ENCODE measurements around the gene CTNNBL1. TPM values are rescaled to one million over a fixed set of nuclear protein-coding genes. Genes with fewer than 3 reads are reported as not detected.
A peak's percentile ranks its signal among the peaks of the same experiment; 100 is the strongest.

CTNNBL1 gene
- total and polyA plus RNA-seq, 2 donors, result 46.5 to 61.9 TPM

DNA sequence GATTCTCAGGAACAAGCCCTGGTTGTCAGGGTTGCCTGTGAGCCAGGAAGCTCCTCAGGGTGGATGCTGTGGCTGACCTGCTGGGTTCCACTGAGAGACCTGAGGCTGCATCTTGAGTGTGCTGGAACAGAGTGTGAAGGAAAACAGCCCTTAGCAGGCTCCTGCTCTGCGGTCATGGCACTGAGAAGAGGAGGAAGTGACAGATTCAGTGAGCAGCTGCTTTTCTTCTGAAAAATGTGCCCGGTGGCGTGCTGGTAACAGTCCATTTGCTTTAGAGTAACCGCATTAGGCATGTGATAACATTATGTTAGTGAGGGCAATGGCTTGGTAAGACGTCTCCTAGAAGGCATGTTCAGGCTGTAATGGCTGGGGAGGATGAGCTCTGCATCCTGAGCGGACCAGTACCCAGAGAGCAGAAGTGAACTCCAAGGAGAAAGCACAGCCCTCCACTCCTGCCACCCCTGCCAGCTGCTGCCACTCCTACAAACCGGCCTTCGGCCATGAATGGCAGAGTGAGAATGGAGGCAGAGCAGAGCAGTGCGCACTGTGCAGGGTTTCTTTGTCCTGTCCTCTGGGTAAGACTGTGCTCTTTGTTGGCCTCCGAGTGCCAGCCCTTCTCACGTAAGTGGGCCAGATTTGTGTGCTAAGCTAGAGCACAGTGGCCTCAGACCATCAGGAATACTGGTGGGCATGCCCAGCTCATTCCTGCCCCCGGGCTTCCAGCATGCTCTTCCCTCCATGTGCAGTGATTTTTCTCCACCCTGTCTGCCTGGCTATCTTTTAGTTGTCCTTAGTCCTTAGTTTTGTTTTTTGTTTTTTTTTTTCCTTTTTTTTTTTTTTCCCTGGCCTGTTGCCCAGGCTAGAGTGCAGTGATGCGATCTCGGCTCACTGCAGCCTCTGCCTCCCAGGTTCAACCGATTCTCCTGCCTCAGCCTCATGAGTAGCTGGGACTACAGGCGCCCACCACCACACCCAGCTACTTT is 111.0 kb downstream of the CTNNBL1 start:
- WGBS, result 61% methylated on average over 16 of the region's 16 CpGs
- Histone ChIP-seq H3K9me3 (ENCODE audit: control insufficient read depth in 2 of 2, insufficient read depth in 1 of 2, low read length in 1 of 2) (no peaks in the 10 kb centered on the region), H3K36me3 (ENCODE audit: control insufficient read depth in 2 of 2, insufficient read depth in 2 of 2, low read length in 1 of 2) (peaks cover 20 to 30% of the 10 kb centered on the region in 2 donors), H3K4me3 (ENCODE audit: low read length in 2 of 2) (no peak overlapping the region), H3K27me3 (ENCODE audit: control insufficient read depth in 2 of 2, insufficient read depth in 1 of 2, low read length in 1 of 2) (no peaks in the 10 kb centered on the region), H3K4me1 (ENCODE audit: control insufficient read depth in 2 of 2, insufficient read depth in 2 of 2, low read length in 2 of 2) (no peaks in the 10 kb centered on the region), H3K27ac (ENCODE audit: low read depth in 1 of 2, low read length in 1 of 2) (peak overlapping the region in 1 of 2 donors; percentile 19)
- peak in 5 of 9 donors; percentile 6 to 43 (median 13) for DNase-seq (ENCODE audit: low read depth in 6 of 9, low spot score in 9 of 9)

- Histone ChIP-seq H3K36me3 (ENCODE audit: control insufficient read depth in 2 of 2, insufficient read depth in 2 of 2, low read length in 1 of 2) (peaks cover 20 to 34% of the 10 kb centered on the region in 2 donors), H3K27ac (ENCODE audit: low read depth in 1 of 2, low read length in 1 of 2) (no peak overlapping the region), H3K27me3 (ENCODE audit: control insufficient read depth in 2 of 2, insufficient read depth in 1 of 2, low read length in 1 of 2) (no peaks in the 10 kb centered on the region), H3K4me1 (ENCODE audit: control insufficient read depth in 2 of 2, insufficient read depth in 2 of 2, low read length in 2 of 2) (no peaks in the 10 kb centered on the region), H3K9me3 (ENCODE audit: control insufficient read depth in 2 of 2, insufficient read depth in 1 of 2, low read length in 1 of 2) (no peaks in the 10 kb centered on the region), H3K4me3 (ENCODE audit: low read length in 2 of 2) (no peak overlapping the region)
- 97% methylated on average over 5 of the region's 5 CpGs for WGBS
- DNase-seq (ENCODE audit: low read depth in 6 of 9, low spot score in 9 of 9), result no peak
Measured at GRCh38 chr20:37807471-37808232, 113.8 kb downstream of the CTNNBL1 start.

- no peak for DNase-seq (ENCODE audit: low read depth in 6 of 9, low spot score in 9 of 9)
- H3K36me3 ChIP-seq (ENCODE audit: control insufficient read depth in 2 of 2, insufficient read depth in 2 of 2, low read length in 1 of 2), result peaks cover 14 to 29% of the 10 kb centered on the region in 2 donors
- H3K4me1 ChIP-seq (ENCODE audit: control insufficient read depth in 2 of 2, insufficient read depth in 2 of 2, low read length in 2 of 2), result no peaks in the 10 kb centered on the region
- no peak overlapping the region for H3K4me3 ChIP-seq (ENCODE audit: low read length in 2 of 2)
- no peaks in the 10 kb centered on the region for H3K27me3 ChIP-seq (ENCODE audit: control insufficient read depth in 2 of 2, insufficient read depth in 1 of 2, low read length in 1 of 2)
- WGBS, result 92% methylated on average over 7 of the region's 7 CpGs
- H3K27ac ChIP-seq (ENCODE audit: low read depth in 1 of 2, low read length in 1 of 2), result no peak overlapping the region
- H3K9me3 ChIP-seq (ENCODE audit: control insufficient read depth in 2 of 2, insufficient read depth in 1 of 2, low read length in 1 of 2), result no peaks in the 10 kb centered on the region
Measured at GRCh38 chr20:37808233-37809070, 114.6 kb downstream of the CTNNBL1 start.

DNA sequence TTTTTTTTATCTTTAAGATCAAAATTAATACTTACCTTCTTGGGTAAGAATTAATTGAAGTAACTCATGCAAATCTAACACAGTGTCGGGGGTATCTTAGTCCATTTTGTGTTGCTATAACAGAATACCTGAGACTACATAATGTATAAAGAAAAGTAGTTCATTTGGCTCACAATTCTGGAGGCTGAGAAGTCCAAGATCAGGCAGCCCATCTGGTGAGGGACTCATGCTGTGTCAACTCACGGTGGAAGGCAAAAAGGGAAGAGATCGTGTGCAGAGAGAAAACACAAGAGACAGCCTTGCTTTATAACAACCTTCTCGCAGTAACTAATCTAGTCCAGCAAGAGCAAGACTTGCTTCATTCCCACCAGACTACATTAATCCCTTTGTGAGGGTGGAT is 116.2 kb downstream of the CTNNBL1 start:
- Histone ChIP-seq H3K36me3 (ENCODE audit: control insufficient read depth in 2 of 2, insufficient read depth in 2 of 2, low read length in 1 of 2) (peaks cover 8 to 24% of the 10 kb centered on the region in 2 donors), H3K27me3 (ENCODE audit: control insufficient read depth in 2 of 2, insufficient read depth in 1 of 2, low read length in 1 of 2) (no peaks in the 10 kb centered on the region), H3K9me3 (ENCODE audit: control insufficient read depth in 2 of 2, insufficient read depth in 1 of 2, low read length in 1 of 2) (no peaks in the 10 kb centered on the region), H3K4me1 (ENCODE audit: control insufficient read depth in 2 of 2, insufficient read depth in 2 of 2, low read length in 2 of 2) (no peaks in the 10 kb centered on the region), H3K4me3 (ENCODE audit: low read length in 2 of 2) (no peak overlapping the region), H3K27ac (ENCODE audit: low read depth in 1 of 2, low read length in 1 of 2) (no peak overlapping the region)
- WGBS, result 88% methylated on average over 4 of the region's 4 CpGs
- no peak for DNase-seq (ENCODE audit: low read depth in 6 of 9, low spot score in 9 of 9)

DNA sequence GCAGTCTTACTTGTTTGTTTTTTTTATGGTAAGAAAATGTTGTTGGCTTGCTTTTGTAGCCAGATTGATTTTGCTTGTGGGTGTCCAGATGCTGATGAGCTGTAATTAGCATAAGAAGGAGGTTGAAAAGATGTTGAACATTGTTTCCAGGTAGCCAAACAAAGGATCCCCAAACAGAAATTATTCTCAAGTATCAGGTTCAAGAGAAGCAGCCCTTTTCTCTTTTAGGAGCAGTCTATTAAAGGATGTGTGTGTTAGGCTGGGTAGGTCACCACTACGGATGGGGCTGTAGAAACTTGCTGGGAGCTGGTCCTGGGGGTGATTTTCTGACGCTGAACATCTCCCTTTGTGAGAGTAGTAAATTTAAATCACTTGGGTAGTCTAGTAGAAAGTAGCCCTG is 122.2 kb downstream of the CTNNBL1 start:
- Histone ChIP-seq H3K27me3 (ENCODE audit: control insufficient read depth in 2 of 2, insufficient read depth in 1 of 2, low read length in 1 of 2) (no peaks in the 10 kb centered on the region), H3K4me1 (ENCODE audit: control insufficient read depth in 2 of 2, insufficient read depth in 2 of 2, low read length in 2 of 2) (no peaks in the 10 kb centered on the region), H3K4me3 (ENCODE audit: low read length in 2 of 2) (no peak overlapping the region), H3K9me3 (ENCODE audit: control insufficient read depth in 2 of 2, insufficient read depth in 1 of 2, low read length in 1 of 2) (no peaks in the 10 kb centered on the region), H3K27ac (ENCODE audit: low read depth in 1 of 2, low read length in 1 of 2) (no peak overlapping the region), H3K36me3 (ENCODE audit: control insufficient read depth in 2 of 2, insufficient read depth in 2 of 2, low read length in 1 of 2) (peaks cover 0 to 8% of the 10 kb centered on the region in 2 donors)
- DNase-seq (ENCODE audit: low read depth in 6 of 9, low spot score in 9 of 9), result no peak
- WGBS, result 97% methylated on average over 2 of the region's 2 CpGs

- WGBS, result over 99% methylated on average over 2 of the region's 2 CpGs
- peaks cover 0 to 6% of the 10 kb centered on the region in 2 donors for H3K36me3 ChIP-seq (ENCODE audit: control insufficient read depth in 2 of 2, insufficient read depth in 2 of 2, low read length in 1 of 2)
- no peaks in the 10 kb centered on the region for H3K4me1 ChIP-seq (ENCODE audit: control insufficient read depth in 2 of 2, insufficient read depth in 2 of 2, low read length in 2 of 2)
- H3K27me3 ChIP-seq (ENCODE audit: control insufficient read depth in 2 of 2, insufficient read depth in 1 of 2, low read length in 1 of 2), result no peaks in the 10 kb centered on the region
- no peak overlapping the region for H3K4me3 ChIP-seq (ENCODE audit: low read length in 2 of 2)
- no peaks in the 10 kb centered on the region for H3K9me3 ChIP-seq (ENCODE audit: control insufficient read depth in 2 of 2, insufficient read depth in 1 of 2, low read length in 1 of 2)
- DNase-seq (ENCODE audit: low read depth in 6 of 9, low spot score in 9 of 9), result no peak
- no peak overlapping the region for H3K27ac ChIP-seq (ENCODE audit: low read depth in 1 of 2, low read length in 1 of 2)
Measured at GRCh38 chr20:37816726-37817125, 122.9 kb downstream of the CTNNBL1 start.

- Histone ChIP-seq H3K4me1 (ENCODE audit: control insufficient read depth in 2 of 2, insufficient read depth in 2 of 2, low read length in 2 of 2) (peaks cover 0 to 6% of the 10 kb centered on the region in 2 donors), H3K9me3 (ENCODE audit: control insufficient read depth in 2 of 2, insufficient read depth in 1 of 2, low read length in 1 of 2) (no peaks in the 10 kb centered on the region), H3K27ac (ENCODE audit: low read depth in 1 of 2, low read length in 1 of 2) (no peak overlapping the region), H3K27me3 (ENCODE audit: control insufficient read depth in 2 of 2, insufficient read depth in 1 of 2, low read length in 1 of 2) (no peaks in the 10 kb centered on the region), H3K4me3 (ENCODE audit: low read length in 2 of 2) (no peak overlapping the region), H3K36me3 (ENCODE audit: control insufficient read depth in 2 of 2, insufficient read depth in 2 of 2, low read length in 1 of 2) (peaks cover 0 to 3% of the 10 kb centered on the region in 2 donors)
- no peak for DNase-seq (ENCODE audit: low read depth in 6 of 9, low spot score in 9 of 9)
Measured at GRCh38 chr20:37821696-37822095, 127.9 kb downstream of the CTNNBL1 start.

DNA sequence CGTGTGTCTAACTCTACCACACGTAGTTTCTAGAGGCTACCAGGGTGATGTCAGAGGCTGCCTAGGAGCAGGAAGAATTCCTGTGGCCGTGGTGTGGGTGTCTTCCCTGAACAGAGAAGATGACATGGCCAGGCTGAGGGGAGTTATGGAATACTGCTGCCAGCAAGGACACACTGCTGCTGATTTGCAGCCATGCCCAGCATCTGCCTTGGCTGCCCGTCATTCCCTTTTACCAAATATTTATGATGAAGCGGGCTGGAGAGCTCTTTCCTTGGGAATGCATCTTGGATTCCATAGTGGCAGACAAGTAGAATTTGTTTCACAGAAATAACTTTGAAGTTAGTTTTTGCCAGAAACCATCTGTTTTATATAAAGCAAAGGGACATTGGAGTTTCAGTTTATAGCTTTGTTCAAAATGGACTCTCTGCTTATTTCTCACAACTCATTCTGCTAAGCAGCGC is 128.3 kb downstream of the CTNNBL1 start:
- 95% methylated on average over 6 of the region's 6 CpGs for WGBS
- Histone ChIP-seq H3K27me3 (ENCODE audit: control insufficient read depth in 2 of 2, insufficient read depth in 1 of 2, low read length in 1 of 2) (no peaks in the 10 kb centered on the region), H3K27ac (ENCODE audit: low read depth in 1 of 2, low read length in 1 of 2) (no peak overlapping the region)

More for the DNA sequence above, 128.3 kb downstream of the CTNNBL1 start:
- Histone ChIP-seq H3K4me3 (ENCODE audit: low read length in 2 of 2) (no peak overlapping the region), H3K9me3 (ENCODE audit: control insufficient read depth in 2 of 2, insufficient read depth in 1 of 2, low read length in 1 of 2) (no peaks in the 10 kb centered on the region), H3K4me1 (ENCODE audit: control insufficient read depth in 2 of 2, insufficient read depth in 2 of 2, low read length in 2 of 2) (peaks cover 0 to 6% of the 10 kb centered on the region in 2 donors), H3K36me3 (ENCODE audit: control insufficient read depth in 2 of 2, insufficient read depth in 2 of 2, low read length in 1 of 2) (peaks cover 0 to 3% of the 10 kb centered on the region in 2 donors)
- DNase-seq (ENCODE audit: low read depth in 6 of 9, low spot score in 9 of 9), result no peak
